HEK293T (cell line): ENCODE results near the gene DENND2A.

Experiments used
- ARNT ChIP-seq: fragments of 450-650 bp; IDR thresholded peaks from 2 replicates; pipeline ENCODE4 v1.6.1; 2017; ENCODE audit warnings: mild to moderate bottlenecking
- BHLHE40 ChIP-seq: fragments of 450-650 bp; IDR thresholded peaks from 2 replicates; pipeline ENCODE4 v1.6.1; 2016; ENCODE audit warnings: mild to moderate bottlenecking, moderate library complexity, borderline replicate concordance
- ELF4 ChIP-seq: fragments of 450-650 bp; IDR thresholded peaks from 2 replicates; pipeline ENCODE4 v1.6.1; 2017; ENCODE audit warnings: antibody characterized with exemption
- FOXA1 ChIP-seq: fragments of 450-650 bp; IDR thresholded peaks from 2 replicates; pipeline ENCODE4 v1.6.1; 2016; ENCODE audit warnings: mild to moderate bottlenecking
- FOXK2 ChIP-seq: fragments of 450-650 bp; IDR thresholded peaks from 2 replicates; pipeline ENCODE4 v1.6.1; 2016; ENCODE audit warnings: mild to moderate bottlenecking
- FOXM1 ChIP-seq: fragments of 450-650 bp; IDR thresholded peaks from 2 replicates; pipeline ENCODE4 v1.6.1; 2017; ENCODE audit warnings: mild to moderate bottlenecking, borderline replicate concordance
- HDGF ChIP-seq: fragments of 450-650 bp; IDR thresholded peaks from 2 replicates; pipeline ENCODE4 v1.6.1; 2017; ENCODE audit warnings: antibody characterized with exemption, borderline replicate concordance
- L3MBTL2 ChIP-seq: fragments of 450-650 bp; conservative IDR thresholded peaks from 2 replicates; pipeline ENCODE4 v1.6.1; 2016; ENCODE audit warnings: mild to moderate bottlenecking
- NFRKB ChIP-seq: fragments of 450-650 bp; IDR thresholded peaks from 2 replicates; pipeline ENCODE4 v1.6.1; 2016; ENCODE audit warnings: mild to moderate bottlenecking, moderate library complexity
- SP1 ChIP-seq: fragments of 450-650 bp; IDR thresholded peaks from 2 replicates; pipeline ENCODE4 v1.6.1; 2017
- TARDBP ChIP-seq: fragments of 450-650 bp; IDR thresholded peaks from 2 replicates; pipeline ENCODE4 v1.6.1; 2016
- TF ChIP-seq, protein P1 (sequence below): fragments of 450-650 bp; IDR thresholded peaks from 2 replicates; pipeline ENCODE4 v1.6.1; 2016

DNA sequence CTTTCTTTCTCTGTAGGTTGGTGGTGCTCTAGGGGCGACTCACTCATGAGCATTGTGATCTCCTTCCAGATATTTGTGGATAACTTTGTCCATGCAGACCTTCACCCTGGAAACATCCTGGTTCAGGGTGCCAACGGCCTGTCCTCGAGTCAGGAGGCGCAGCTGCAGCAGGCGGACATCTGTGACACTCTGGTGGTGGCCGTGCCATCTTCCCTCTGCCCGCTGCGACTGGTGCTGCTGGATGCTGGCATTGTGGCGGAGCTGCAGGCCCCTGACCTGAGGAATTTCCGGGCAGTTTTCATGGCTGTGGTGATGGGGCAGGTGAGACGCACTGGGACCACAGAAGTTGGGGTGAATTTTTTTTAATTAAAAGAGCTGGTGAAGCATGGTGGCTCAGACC lies 46.3 kb upstream of the DENND2A start:
- TF ChIP-seq NFRKB (no peak), ELF4 (no peak), HDGF (no peak), ARNT (no peak), FOXK2 (no peak), FOXA1 (no peak), FOXM1 (no peak), TARDBP (no peak), SP1 (no peak), BHLHE40 (no peak), L3MBTL2 (no peak)
- TF ChIP-seq, protein P1, sequence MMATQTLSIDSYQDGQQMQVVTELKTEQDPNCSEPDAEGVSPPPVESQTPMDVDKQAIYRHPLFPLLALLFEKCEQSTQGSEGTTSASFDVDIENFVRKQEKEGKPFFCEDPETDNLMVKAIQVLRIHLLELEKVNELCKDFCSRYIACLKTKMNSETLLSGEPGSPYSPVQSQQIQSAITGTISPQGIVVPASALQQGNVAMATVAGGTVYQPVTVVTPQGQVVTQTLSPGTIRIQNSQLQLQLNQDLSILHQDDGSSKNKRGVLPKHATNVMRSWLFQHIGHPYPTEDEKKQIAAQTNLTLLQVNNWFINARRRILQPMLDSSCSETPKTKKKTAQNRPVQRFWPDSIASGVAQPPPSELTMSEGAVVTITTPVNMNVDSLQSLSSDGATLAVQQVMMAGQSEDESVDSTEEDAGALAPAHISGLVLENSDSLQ: no peak
